ENCODE data around the gene YIPF1. TPM values are rescaled to one million over a fixed set of nuclear protein-coding genes. Genes with fewer than 3 reads are reported as not detected.

Gene YIPF1
- total and polyA plus RNA-seq, 2 experiments from 2014 or later, result 27.7 to 34.0 TPM

DNA sequence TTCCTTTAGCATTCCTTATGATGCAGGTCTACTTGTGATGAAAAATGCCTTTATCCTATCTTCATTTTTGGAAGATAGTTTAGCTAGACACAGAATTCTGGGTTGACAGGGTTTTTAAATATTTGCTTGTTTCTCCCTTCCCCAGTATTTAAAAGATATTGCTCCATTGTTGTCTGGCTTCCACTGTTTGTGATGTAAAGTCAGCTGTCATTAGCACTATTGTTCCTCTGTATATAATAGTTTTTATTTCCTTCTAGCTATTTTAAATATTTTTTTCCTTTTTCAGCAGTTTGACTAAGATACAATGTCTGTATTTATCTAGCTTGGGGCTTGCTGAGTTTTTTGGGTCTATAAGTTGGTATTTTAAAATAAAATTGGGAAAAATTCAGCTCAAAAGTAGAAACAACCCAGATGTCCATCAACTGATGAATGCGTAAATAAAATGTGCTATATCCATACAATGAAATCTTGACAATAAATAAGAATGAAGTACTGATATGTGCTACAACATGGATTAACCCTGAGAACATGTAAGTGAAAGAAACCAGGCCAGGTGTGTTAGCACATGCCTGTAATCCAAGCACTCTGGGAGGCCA lies 44.7 kb upstream of the YIPF1 start:
- no peak overlapping the region for H3K27ac ChIP-seq
- no peaks in the 10 kb centered on the region for H4K20me1 ChIP-seq (ENCODE audit: insufficient read depth, poor library complexity, severe bottlenecking)
- no peak overlapping the region for H2AFZ ChIP-seq
- no peak overlapping the region for H3K4me3 ChIP-seq
- DNase-seq (ENCODE audit: low spot score), result no peak
- WGBS (ENCODE audit: low lambda C conversion rate, missing lambda C conversion rate), result 100% methylated on average over 1 of the region's 1 CpG
- no peaks in the 10 kb centered on the region for H3K9me2 ChIP-seq (replicated peaks; ENCODE audit: insufficient read depth)
- no peaks in the 10 kb centered on the region for H3K4me1 ChIP-seq (ENCODE audit: insufficient read depth)
- TF ChIP-seq EZH2 (IDR thresholded peaks at IDR 0.05; ENCODE audit: borderline replicate concordance), result no peak
- TF ChIP-seq EZH2phosphoT487 (IDR thresholded peaks at IDR 0.05; ENCODE audit: low read depth, severe bottlenecking, unreplicated experiment), result no peak
- TF ChIP-seq, protein P1, sequence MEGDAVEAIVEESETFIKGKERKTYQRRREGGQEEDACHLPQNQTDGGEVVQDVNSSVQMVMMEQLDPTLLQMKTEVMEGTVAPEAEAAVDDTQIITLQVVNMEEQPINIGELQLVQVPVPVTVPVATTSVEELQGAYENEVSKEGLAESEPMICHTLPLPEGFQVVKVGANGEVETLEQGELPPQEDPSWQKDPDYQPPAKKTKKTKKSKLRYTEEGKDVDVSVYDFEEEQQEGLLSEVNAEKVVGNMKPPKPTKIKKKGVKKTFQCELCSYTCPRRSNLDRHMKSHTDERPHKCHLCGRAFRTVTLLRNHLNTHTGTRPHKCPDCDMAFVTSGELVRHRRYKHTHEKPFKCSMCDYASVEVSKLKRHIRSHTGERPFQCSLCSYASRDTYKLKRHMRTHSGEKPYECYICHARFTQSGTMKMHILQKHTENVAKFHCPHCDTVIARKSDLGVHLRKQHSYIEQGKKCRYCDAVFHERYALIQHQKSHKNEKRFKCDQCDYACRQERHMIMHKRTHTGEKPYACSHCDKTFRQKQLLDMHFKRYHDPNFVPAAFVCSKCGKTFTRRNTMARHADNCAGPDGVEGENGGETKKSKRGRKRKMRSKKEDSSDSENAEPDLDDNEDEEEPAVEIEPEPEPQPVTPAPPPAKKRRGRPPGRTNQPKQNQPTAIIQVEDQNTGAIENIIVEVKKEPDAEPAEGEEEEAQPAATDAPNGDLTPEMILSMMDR (IDR thresholded peaks at IDR 0.05; ENCODE audit: poor library complexity), result no peak
- no peaks in the 10 kb centered on the region for H3K27me3 ChIP-seq
- H3K79me2 ChIP-seq, result peaks cover 3% of the 10 kb centered on the region
- no peaks in the 10 kb centered on the region for H3K36me3 ChIP-seq (replicated peaks; ENCODE audit: insufficient read depth, low read depth)
- peaks cover 12% of the 10 kb centered on the region for H3K9me3 ChIP-seq (ENCODE audit: low read depth)
- no peak overlapping the region for H3K4me2 ChIP-seq

DNA sequence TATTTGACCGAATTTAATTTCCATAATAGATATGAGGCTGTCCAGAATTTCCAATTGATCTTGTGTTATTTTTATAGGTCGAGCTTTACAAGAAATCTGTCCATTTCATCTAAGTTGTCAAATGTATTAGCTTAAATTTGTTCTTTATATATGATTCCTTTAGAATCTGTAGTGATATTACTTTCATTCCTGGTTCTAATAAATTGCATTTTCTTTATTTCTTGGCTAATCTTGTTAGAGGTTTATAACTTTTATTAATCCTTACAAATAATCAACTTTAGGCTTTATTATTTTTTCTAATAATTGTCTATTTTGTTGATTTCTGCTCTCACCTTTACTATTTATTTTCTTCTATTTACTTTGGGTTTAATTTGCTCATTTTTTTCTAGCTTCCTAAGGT lies 41.9 kb upstream of the YIPF1 start:
- Histone ChIP-seq H3K4me3 (no peak overlapping the region), H3K79me2 (peaks cover 3% of the 10 kb centered on the region), H3K4me1 (ENCODE audit: insufficient read depth) (no peaks in the 10 kb centered on the region), H3K27me3 (no peaks in the 10 kb centered on the region), H3K36me3 (replicated peaks; ENCODE audit: insufficient read depth, low read depth) (no peaks in the 10 kb centered on the region), H2AFZ (no peak overlapping the region), H4K20me1 (ENCODE audit: insufficient read depth, poor library complexity, severe bottlenecking) (no peaks in the 10 kb centered on the region), H3K27ac (no peak overlapping the region), H3K9me2 (replicated peaks; ENCODE audit: insufficient read depth) (no peaks in the 10 kb centered on the region), H3K9me3 (ENCODE audit: low read depth) (peaks cover 12% of the 10 kb centered on the region), H3K4me2 (no peak overlapping the region)
- no peak for DNase-seq (ENCODE audit: low spot score)
- WGBS (ENCODE audit: low lambda C conversion rate, missing lambda C conversion rate), result 97% methylated on average over 2 of the region's 2 CpGs
- TF ChIP-seq, protein P1 (IDR thresholded peaks at IDR 0.05; ENCODE audit: poor library complexity), result no peak
- TF ChIP-seq EZH2phosphoT487 (IDR thresholded peaks at IDR 0.05; ENCODE audit: low read depth, severe bottlenecking, unreplicated experiment) (no peak), EZH2 (IDR thresholded peaks at IDR 0.05; ENCODE audit: borderline replicate concordance) (no peak)

GRCh38 chr1:53930932-53931331 lies 41.3 kb upstream of the YIPF1 start:
- Histone ChIP-seq H3K9me2 (replicated peaks; ENCODE audit: insufficient read depth) (no peaks in the 10 kb centered on the region), H3K36me3 (replicated peaks; ENCODE audit: insufficient read depth, low read depth) (no peaks in the 10 kb centered on the region), H3K27me3 (no peaks in the 10 kb centered on the region), H4K20me1 (ENCODE audit: insufficient read depth, poor library complexity, severe bottlenecking) (no peaks in the 10 kb centered on the region), H3K4me3 (no peak overlapping the region), H3K4me1 (ENCODE audit: insufficient read depth) (no peaks in the 10 kb centered on the region), H3K9me3 (ENCODE audit: low read depth) (peaks cover 12% of the 10 kb centered on the region), H3K79me2 (peaks cover 3% of the 10 kb centered on the region), H3K4me2 (no peak overlapping the region), H3K27ac (no peak overlapping the region), H2AFZ (no peak overlapping the region)
- no peak for TF ChIP-seq EZH2phosphoT487 (IDR thresholded peaks at IDR 0.05; ENCODE audit: low read depth, severe bottlenecking, unreplicated experiment)
- TF ChIP-seq, protein P1 (IDR thresholded peaks at IDR 0.05; ENCODE audit: poor library complexity), result no peak
- 89% methylated on average over 3 of the region's 3 CpGs for WGBS (ENCODE audit: low lambda C conversion rate, missing lambda C conversion rate)
- DNase-seq (ENCODE audit: low spot score), result no peak
